ENCODE results near the gene IQCM.

DNA sequence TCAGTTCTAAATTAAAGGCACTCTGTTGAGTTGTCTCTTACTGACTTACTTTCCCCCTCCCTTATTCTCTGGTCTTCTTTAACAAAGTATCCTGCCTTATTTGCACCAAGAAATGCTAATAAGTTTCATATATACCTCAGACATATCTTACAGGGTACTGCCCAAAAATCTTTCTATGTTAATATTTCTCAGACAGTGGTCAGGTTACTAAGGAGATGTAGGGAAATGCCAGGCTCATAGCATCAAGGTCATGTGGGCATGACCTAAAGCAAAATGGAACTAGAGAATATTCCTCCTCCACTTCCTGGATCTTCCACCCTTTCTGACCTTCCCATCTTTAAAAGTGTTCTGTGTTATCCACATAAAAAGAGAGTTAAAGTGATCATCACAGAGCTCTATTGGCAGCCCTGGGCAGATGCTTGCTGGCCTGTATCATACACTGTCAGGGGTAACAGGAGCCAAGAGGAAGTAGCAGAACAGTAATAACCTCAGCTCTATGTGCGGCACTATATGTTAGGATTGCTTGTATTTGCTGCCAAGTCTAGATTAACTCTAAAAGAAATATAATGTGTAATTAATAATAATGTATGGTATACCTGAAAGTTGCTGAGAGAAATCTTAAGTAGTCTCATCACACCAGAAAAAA, 74.3 kb downstream of the IQCM start:
- TF ChIP-seq, protein P1, sequence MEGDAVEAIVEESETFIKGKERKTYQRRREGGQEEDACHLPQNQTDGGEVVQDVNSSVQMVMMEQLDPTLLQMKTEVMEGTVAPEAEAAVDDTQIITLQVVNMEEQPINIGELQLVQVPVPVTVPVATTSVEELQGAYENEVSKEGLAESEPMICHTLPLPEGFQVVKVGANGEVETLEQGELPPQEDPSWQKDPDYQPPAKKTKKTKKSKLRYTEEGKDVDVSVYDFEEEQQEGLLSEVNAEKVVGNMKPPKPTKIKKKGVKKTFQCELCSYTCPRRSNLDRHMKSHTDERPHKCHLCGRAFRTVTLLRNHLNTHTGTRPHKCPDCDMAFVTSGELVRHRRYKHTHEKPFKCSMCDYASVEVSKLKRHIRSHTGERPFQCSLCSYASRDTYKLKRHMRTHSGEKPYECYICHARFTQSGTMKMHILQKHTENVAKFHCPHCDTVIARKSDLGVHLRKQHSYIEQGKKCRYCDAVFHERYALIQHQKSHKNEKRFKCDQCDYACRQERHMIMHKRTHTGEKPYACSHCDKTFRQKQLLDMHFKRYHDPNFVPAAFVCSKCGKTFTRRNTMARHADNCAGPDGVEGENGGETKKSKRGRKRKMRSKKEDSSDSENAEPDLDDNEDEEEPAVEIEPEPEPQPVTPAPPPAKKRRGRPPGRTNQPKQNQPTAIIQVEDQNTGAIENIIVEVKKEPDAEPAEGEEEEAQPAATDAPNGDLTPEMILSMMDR (IDR thresholded peaks at IDR 0.05) = no peak
- no peak for TF ChIP-seq POLR2A (IDR thresholded peaks at IDR 0.05)

Measured in heart left ventricle (tissue), 13 donors.